Fibroblast of pulmonary artery (primary cell): Measurements from ENCODE around the gene PRSS2.
"Not testable (repeated sequence)": the region's sequence is repeated elsewhere in the genome, so short reads cannot be mapped to it uniquely, and the experiment has no call there.

Experiments used
- DNase-seq: peaks from one replicate; pipeline ENCODE4 v3.0.0-alpha.2; 2010; ENCODE audit warnings: low read depth
- H3K4me3 ChIP-seq: replicated peaks from 2 replicates; pipeline ENCODE4 v1.5.1; 2011; ENCODE audit warnings: low read depth, mild to moderate bottlenecking, control low read depth, low read length, moderate library complexity
- CTCF ChIP-seq: IDR thresholded peaks from 2 replicates; pipeline ENCODE4 v1.5.1; 2011; ENCODE audit warnings: mild to moderate bottlenecking, control low read depth, low read length, inconsistent platforms; ENCODE audit errors: missing control alignments

Gene PRSS2

GRCh38 chr7:142745091-142745635 lies 25.6 kb upstream of the PRSS2 start:
- TF ChIP-seq CTCF = no peak
- no peak for DNase-seq

GRCh38 chr7:142745745-142746144 lies 25.0 kb upstream of the PRSS2 start:
- TF ChIP-seq CTCF = no peak
- H3K4me3 ChIP-seq = no peak overlapping the region
- no peak for DNase-seq

More at GRCh38 chr7:142745091-142745635, 25.6 kb upstream of the PRSS2 start:
- H3K4me3 ChIP-seq = no peak overlapping the region

- no peak for DNase-seq
- TF ChIP-seq CTCF = no peak
These were observed 24.5 kb upstream of the PRSS2 start for GRCh38 chr7:142746264-142746663.

GRCh38 chr7:142748410-142748809 lies 22.4 kb upstream of the PRSS2 start:
- DNase-seq, H3K4me3 ChIP-seq: not testable (repeated sequence)

More at GRCh38 chr7:142746264-142746663, 24.5 kb upstream of the PRSS2 start:
- H3K4me3 ChIP-seq = no peak overlapping the region

DNA sequence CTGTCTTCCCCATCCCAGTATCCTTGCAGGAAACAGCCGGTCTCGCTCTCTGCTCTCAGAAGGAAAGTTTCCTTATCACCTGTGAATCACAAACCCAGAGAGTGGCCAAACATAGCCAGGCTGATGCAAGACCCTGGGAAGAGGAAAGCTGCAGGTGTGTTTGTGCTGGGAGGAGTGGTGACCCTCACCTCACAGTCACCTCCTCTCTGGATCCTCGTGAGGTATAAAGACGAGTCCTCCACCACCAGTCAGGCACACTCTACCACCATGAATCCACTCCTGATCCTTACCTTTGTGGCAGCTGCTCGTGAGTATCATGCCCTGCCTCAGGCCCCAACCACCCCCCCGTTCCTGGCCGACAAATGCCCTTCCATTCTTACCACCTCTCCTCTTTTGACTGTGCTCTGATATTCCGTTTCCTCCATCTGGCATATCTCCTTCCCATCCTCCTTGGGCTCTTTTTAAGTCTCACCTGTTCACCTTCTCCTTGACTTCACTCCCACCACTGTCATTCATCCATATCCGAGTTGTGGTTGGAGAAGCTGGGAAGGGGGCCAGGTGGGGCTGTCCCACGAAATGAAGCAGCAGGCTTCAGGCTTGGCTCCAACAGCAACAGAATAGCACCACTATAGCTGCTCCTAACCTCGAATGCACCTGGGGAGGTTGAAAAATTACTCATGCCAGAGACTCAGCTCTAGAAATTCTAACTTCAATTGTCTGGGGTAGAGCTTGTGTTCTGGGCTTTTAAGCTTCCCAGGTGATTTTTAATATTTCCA lies 21.4 kb upstream of the PRSS2 start, which contains the start of gene PRSS1:
PRSS1 (plus strand) TSS at position 255 of the 776 bp plus-strand sequence; CDS start at position 268, 13 bp downstream.
- no peak for TF ChIP-seq CTCF
- DNase-seq = no peak

GRCh38 chr7:142750321-142750938 lies 20.3 kb upstream of the PRSS2 start:
- no peak for TF ChIP-seq CTCF
- DNase-seq = no peak
- H3K4me3 ChIP-seq = no peak overlapping the region

More for the DNA sequence above, 21.4 kb upstream of the PRSS2 start, which contains the start of gene PRSS1:
- no peak within 1 kb of the TSS for H3K4me3 ChIP-seq

DNA sequence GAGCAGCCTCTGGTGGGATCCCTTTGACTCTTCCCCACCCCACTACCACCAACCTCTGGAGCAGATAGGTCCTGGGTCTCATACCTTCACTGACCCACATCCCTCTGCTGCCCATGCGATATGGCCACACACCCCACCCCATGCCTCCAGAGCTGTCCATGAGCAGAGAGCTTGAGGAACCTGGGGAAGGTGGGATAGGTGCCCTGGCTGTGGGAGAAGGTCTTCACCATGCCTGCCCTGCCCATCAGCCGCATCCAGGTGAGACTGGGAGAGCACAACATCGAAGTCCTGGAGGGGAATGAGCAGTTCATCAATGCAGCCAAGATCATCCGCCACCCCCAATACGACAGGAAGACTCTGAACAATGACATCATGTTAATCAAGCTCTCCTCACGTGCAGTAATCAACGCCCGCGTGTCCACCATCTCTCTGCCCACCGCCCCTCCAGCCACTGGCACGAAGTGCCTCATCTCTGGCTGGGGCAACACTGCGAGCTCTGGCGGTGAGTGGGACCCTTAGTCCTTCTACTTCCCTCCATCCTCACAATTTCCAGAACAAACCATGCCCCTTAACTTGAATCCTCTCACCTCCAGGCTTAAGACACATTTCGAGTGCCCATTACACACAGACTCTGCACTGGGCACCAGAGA lies 19.1 kb upstream of the PRSS2 start:
- not testable (repeated sequence) for H3K4me3 ChIP-seq, DNase-seq
